GM19238 (cell line): ENCODE results near the gene PIP5K1B.
A peak's percentile ranks its signal among the peaks of the same experiment; 100 is the strongest.
"Not testable (repeated sequence)": the region's sequence is repeated elsewhere in the genome, so short reads cannot be mapped to it uniquely, and the experiment has no call there.

Experiments used
- DNase-seq: peaks from one replicate; pipeline ENCODE4 v3.0.0; 2011; ENCODE audit warnings: low spot score; ENCODE audit not compliant: insufficient read length

The PIP5K1B gene

DNA sequence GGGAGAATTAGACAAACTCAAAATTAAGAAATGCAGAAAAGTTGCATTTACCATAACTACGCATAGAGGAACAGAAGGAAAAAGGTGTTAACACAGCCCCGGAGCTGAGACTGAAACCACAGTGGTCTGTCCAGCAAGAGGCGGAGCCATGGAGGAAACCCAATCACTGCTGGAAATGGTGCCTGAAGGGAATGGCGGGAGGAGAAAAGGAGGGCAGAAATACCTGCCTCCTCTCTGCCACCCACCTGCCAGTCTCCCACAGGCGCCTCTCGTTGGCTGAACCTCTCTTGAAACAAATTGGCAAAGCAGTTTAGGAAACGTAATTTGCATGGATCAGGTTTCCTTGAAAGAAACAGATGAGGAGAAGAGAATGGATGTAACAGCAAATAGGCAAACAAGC is 318.6 kb downstream of the PIP5K1B start:
- DNase-seq: no peak

GRCh38 chr9:69027355-69028097 is 322.5 kb downstream of the PIP5K1B start:
- peak; percentile 35 for DNase-seq

- DNase-seq: no peak
Observed at GRCh38 chr9:69028754-69029153, 323.7 kb downstream of the PIP5K1B start.

DNA sequence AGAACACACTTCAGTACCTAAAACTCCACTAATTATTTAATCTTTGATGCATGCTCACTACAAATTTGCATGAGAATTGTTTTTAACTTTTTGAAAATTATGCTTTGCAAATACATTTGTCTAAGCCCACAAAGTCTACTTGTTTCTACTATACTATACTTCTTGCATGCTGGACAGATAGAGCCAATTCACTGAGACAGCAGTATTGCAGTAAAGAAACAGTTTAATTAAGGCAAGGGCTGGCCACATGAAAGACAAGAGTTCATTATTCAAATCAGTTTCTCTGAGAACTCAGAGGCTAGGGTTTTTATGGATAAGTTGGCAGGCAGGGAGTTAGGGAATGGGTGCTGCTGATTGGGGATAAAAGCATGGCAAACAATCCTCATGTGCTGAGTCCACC is 324.5 kb downstream of the PIP5K1B start:
- no peak for DNase-seq

- DNase-seq: no peak
Observed at GRCh38 chr9:69030851-69031645, 326.0 kb downstream of the PIP5K1B start.

DNA sequence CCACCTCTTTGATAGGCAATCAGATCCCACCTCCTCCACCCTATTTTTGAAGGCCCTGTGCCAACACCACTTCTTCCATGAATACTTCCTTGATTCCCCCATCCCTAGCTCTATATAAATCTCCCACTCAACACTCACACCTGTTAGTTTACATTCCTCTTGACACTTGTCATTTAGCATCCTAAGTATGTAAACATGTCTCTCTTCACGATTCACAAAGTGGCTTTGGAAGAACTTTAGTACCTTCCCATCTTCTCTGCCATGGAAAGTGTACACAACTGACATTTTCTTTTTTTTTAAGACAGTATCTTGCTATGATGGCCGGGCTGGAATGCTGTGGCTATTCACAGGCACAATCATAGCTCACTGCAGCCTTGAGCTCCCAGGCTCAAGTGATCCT is 329.0 kb downstream of the PIP5K1B start:
- no peak for DNase-seq

DNA sequence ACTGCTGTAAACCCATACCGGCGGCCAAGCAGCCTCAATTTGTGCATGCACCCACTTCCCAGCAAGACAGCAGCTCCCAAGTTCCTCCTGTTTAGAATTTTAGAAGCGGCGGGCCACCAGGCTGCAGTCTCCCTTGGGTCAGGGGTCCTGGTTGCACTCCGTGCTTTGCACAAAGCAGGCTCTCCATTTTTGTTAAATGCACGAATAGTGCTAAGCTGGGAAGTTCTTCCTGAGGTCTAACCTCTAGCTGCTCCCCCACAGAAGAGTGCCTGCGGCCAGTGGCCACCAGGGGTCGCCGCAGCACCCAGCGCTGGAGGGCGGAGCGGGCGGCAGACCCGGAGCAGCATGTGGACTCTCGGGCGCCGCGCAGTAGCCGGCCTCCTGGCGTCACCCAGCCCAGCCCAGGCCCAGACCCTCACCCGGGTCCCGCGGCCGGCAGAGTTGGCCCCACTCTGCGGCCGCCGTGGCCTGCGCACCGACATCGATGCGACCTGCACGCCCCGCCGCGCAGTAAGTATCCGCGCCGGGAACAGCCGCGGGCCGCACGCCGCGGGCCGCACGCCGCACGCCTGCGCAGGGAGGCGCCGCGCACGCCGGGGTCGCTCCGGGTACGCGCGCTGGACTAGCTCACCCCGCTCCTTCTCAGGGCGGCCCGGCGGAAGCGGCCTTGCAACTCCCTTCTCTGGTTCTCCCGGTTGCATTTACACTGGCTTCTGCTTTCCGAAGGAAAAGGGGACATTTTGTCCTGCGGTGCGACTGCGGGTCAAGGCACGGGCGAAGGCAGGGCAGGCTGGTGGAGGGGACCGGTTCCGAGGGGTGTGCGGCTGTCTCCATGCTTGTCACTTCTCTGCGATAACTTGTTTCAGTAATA is 330.6 kb downstream of the PIP5K1B start, which contains the start of gene FXN:
TSS of gene FXN (plus strand) at position 315 of the 871 bp plus-strand sequence. CDS start at position 346, 31 bp downstream.
- DNase-seq: peak; percentile 88

DNA sequence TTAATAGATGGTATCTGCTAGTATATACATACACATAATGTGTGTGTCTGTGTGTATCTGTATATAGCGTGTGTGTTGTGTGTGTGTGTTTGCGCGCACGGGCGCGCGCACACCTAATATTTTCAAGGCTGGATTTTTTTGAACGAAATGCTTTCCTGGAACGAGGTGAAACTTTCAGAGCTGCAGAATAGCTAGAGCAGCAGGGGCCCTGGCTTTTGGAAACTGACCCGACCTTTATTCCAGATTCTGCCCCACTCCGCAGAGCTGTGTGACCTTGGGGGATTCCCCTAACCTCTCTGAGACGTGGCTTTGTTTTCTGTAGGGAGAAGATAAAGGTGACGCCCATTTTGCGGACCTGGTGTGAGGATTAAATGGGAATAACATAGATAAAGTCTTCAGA is 331.3 kb downstream of the PIP5K1B start:
- DNase-seq: no peak

DNA sequence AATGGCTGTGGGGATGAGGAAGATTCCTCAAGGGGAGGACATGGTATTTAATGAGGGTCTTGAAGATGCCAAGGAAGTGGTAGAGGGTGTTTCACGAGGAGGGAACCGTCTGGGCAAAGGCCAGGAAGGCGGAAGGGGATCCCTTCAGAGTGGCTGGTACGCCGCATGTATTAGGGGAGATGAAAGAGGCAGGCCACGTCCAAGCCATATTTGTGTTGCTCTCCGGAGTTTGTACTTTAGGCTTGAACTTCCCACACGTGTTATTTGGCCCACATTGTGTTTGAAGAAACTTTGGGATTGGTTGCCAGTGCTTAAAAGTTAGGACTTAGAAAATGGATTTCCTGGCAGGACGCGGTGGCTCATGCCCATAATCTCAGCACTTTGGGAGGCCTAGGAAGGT is 331.8 kb downstream of the PIP5K1B start:
- DNase-seq: no peak

DNA sequence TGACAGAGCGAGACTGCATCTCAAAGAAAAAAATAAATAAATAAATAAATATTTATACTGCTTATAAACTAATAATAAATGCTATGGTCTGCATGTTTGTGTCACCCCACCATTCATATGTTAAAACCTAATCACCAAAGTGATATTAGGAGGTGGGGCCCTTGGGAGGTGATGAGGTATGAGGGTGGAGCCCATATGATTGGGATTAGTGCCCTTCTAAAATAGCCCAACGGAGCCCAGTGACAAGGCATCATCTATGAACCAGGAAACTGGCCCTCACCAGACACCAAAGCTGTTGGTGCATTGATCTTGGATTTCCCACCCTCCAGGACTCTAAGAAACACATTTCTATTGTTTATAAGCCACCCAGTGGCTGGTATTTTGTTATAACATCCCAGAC is 335.6 kb downstream of the PIP5K1B start:
- no peak for DNase-seq

GRCh38 chr9:69044240-69045219 is 339.5 kb downstream of the PIP5K1B start:
- no peak for DNase-seq

DNA sequence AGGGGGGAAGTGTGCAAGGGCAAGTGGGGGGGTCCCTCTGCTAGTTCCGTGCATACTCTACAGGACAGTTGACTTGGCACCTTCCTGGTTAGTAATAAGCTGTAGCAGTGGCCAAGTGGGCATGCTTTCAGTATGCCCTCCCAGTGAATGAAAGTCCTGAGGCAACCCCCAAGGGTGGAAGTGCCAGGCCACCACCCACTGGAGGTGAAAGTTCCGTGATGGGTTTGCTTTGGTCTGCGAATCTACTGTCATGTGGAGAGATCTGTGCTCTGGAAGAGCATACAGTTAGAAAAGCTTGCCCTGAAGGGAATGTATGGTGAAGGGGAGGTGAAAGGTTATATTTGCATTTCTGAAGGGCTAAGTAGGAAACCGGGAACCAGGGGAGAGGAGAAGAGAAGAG is 340.8 kb downstream of the PIP5K1B start:
- no peak for DNase-seq

- no peak for DNase-seq
Observed at GRCh38 chr9:69046723-69047122, 341.7 kb downstream of the PIP5K1B start.

DNA sequence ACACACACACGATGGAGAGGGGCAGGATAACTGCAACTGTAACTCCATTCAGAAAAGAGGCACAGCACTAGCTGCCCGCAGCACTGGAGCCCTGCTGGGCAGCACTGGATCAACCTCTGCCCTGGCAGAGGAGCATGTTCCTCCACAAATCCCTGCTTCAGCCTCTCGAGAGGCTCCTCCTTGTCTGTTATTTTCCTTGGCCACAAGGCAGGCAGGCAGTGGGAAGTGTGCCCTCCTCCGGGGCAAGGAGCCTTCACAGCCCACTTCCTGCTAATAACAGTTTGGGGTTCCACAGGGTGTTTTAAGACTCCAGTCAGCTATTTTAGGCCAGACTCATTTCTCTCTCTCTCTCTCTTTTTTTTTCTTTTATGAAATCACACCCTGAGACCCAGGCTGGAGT is 342.3 kb downstream of the PIP5K1B start:
- DNase-seq: no peak

- no peak for DNase-seq
Observed at GRCh38 chr9:69049094-69049493, 344.1 kb downstream of the PIP5K1B start.

DNA sequence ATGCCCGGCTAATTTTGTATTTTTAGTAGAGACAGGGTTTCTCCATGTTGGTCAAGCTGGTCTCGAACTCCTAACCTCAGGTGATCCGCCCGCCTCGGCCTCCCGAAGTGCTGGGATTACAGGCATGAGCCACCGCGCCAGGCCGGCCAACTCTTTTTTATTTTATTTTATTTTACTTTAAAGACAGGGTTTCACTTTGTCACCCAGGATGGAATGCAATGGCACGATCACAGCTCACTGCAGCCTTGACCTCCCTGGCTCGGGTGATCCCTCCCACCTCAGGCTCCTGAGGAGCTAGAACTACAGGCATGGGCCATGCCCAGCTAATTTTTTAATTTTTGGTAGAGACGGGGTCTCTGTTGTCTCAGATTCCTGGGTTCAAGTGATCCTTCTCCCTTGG is 345.9 kb downstream of the PIP5K1B start:
- not testable (repeated sequence) for DNase-seq

DNA sequence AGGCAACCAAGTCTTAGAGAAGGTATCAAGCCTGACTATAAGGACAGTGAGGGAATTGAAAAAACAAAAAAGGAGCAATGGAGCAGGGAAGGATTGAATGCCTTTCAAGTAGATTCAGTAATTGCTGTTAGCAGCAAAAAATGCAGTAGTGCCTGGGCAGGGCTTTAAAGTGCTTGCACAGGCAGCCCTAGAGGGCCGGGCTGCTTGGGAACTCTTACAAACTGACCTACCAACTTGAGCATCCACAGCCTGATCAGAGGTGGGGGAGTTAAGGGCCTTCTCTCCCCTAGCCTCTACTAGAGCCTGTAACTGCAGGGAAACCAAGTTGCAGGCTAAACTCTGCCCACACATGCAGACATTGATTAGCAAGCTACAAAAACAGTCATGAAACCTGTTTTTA is 349.9 kb downstream of the PIP5K1B start:
- DNase-seq: no peak

DNA sequence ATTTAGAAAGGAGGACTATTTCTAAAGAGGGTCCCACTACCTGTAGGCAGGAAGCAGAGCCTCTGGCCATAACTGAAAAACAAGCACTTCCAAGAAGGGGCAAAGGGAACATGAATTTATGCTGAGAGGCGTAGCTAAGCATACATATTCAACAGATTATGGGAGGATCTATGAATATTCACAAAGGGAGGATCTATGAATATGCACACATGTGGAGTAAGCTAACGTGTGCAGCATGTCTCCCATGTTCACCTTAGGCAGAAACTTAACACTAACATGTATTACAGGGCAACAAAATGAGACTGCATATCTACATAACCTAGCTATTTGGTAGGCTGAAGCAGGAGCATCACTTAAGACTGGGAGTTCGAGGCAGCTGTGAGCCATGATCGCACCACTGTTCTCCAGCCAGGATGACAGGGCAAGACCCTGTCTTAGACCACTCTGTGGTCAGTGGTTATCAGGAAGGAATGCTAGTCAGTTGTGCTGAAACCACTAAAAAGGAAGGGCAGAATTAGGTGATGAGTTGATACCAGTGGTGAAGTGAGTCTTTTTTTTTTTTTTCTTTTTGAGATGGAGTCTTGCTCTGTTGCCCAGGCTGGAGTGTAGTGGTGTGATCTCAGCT is 351.3 kb downstream of the PIP5K1B start:
- no peak for DNase-seq

- no peak for DNase-seq
Observed at GRCh38 chr9:69058101-69058500, 353.1 kb downstream of the PIP5K1B start.
